ENCODE data around the gene HEY2. TPM values are rescaled to one million over a fixed set of nuclear protein-coding genes. Genes with fewer than 3 reads are reported as not detected.
"Not testable (repeated sequence)": the region's sequence is repeated elsewhere in the genome, so short reads cannot be mapped to it uniquely, and the experiment has no call there.

The HEY2 gene
- total RNA-seq, 1 experiment from 2014 or later: 6.6 TPM

- H3K4me1 ChIP-seq (ENCODE audit: insufficient read depth, low read length): no peaks in the 10 kb centered on the region; the same call in 1 of the 2 replicates
- no peak overlapping the region for H2BK5ac ChIP-seq (ENCODE audit: insufficient read length, low read length)
- H3K18ac ChIP-seq (ENCODE audit: insufficient read length, low read depth, low read length): no peak overlapping the region
- H2AFZ ChIP-seq (ENCODE audit: low read length): no peak overlapping the region
- H4K91ac ChIP-seq (ENCODE audit: insufficient read length, low read depth, low read length): no peak overlapping the region
- no peaks in the 10 kb centered on the region for H3K79me1 ChIP-seq (ENCODE audit: insufficient read depth, low read depth, low read length, poor library complexity, severe bottlenecking)
- H3K14ac ChIP-seq (ENCODE audit: insufficient read depth, low read length): no peak overlapping the region
- no peak for TF ChIP-seq CTCF (conservative IDR thresholded peaks at IDR 0.05)
- peak overlapping the region; percentile 36 for H3K4me2 ChIP-seq (ENCODE audit: insufficient read depth, insufficient read length, low read length)
- no peak overlapping the region for H2BK120ac ChIP-seq (ENCODE audit: low read depth, low read length, poor library complexity, severe bottlenecking)
- no CpG with 5 or more reads among the region's 1 CpG for WGBS (ENCODE audit: extremely low coverage, insufficient read length, low lambda C conversion rate)
- Mint-ChIP-seq H3K9me3 (peaks cover 0 to 19% of the 10 kb centered on the region in 2 experiments; a peak in 4 of 5 replicates), H3K36me3 (ENCODE audit: insufficient read depth in 1 of 3, low read depth in 3 of 3) (peaks cover 11 to 83% (median 44%) of the 10 kb centered on the region in 3 experiments; a peak in 6 of 7 replicates), H3K4me3 (peak overlapping the region; percentile 42 to 55; a peak in 3 of 5 replicates), H3K27ac (peak overlapping the region; percentile 80 to 97 (median 93)), H3K27me3 (ENCODE audit: low read depth) (no peaks in the 10 kb centered on the region), H3K4me1 (peaks cover 33 to 44% of the 10 kb centered on the region in 2 experiments)
- H2BK20ac ChIP-seq (ENCODE audit: low read depth, low read length, poor library complexity, severe bottlenecking): no peak overlapping the region
- H3K56ac ChIP-seq (ENCODE audit: insufficient read length, low read depth, low read length): no peak overlapping the region
- no peak overlapping the region for H2BK12ac ChIP-seq (ENCODE audit: insufficient read length, low read depth, low read length)
- no peak overlapping the region for H4K8ac ChIP-seq (replicated peaks; ENCODE audit: insufficient read length, low read depth, low read length)
- H2AK5ac ChIP-seq (ENCODE audit: insufficient read length, low read length): no peak overlapping the region
- H3K9ac ChIP-seq (ENCODE audit: extremely low read depth, insufficient read length, low read length): no peak overlapping the region
- peak overlapping the region; percentile 65 for H3K27ac ChIP-seq (ENCODE audit: insufficient read length, low read depth, low read length)
- no peak overlapping the region for H3K4ac ChIP-seq (ENCODE audit: low read depth, low read length)
- H3K79me2 ChIP-seq (ENCODE audit: insufficient read depth, low read length): peaks cover 2% of the 10 kb centered on the region; the same call in 1 of the 2 replicates
- DNase-seq: no peak
- H3T11ph ChIP-seq (ENCODE audit: low read length): no peak overlapping the region
- H3K27me3 ChIP-seq (ENCODE audit: insufficient read depth, low read length): no peaks in the 10 kb centered on the region
- H4K20me1 ChIP-seq (ENCODE audit: control insufficient read depth, insufficient read depth, insufficient read length): no peaks in the 10 kb centered on the region
- H4K5ac ChIP-seq (ENCODE audit: insufficient read length, low read depth, low read length): no peak overlapping the region
- no peak overlapping the region for H2BK15ac ChIP-seq (ENCODE audit: low read depth, low read length)
- no peak overlapping the region for H3K23ac ChIP-seq (ENCODE audit: insufficient read length, low read depth, low read length)
- peaks cover under 1% of the 10 kb centered on the region for H3K9me3 ChIP-seq (ENCODE audit: control insufficient read depth, low read depth, low read length)
- peaks cover 2% of the 10 kb centered on the region for H3K23me2 ChIP-seq (ENCODE audit: insufficient read length, low read depth, low read length, poor library complexity, severe bottlenecking)
Measured at GRCh38 chr6:125701354-125701668, 48.1 kb upstream of the HEY2 start.

- H3K4me1 ChIP-seq (ENCODE audit: insufficient read depth, low read length); H3K79me2 ChIP-seq (ENCODE audit: insufficient read depth, low read length); H2AK5ac ChIP-seq (ENCODE audit: insufficient read length, low read length); H2BK15ac ChIP-seq (ENCODE audit: low read depth, low read length); H3K56ac ChIP-seq (ENCODE audit: insufficient read length, low read depth, low read length); H3K4ac ChIP-seq (ENCODE audit: low read depth, low read length); DNase-seq; H3K27ac ChIP-seq (ENCODE audit: insufficient read length, low read depth, low read length); H2BK5ac ChIP-seq (ENCODE audit: insufficient read length, low read length); H3K18ac ChIP-seq (ENCODE audit: insufficient read length, low read depth, low read length); H3K14ac ChIP-seq (ENCODE audit: insufficient read depth, low read length); H3K9me3 ChIP-seq (ENCODE audit: control insufficient read depth, low read depth, low read length); H2AFZ ChIP-seq (ENCODE audit: low read length); H3T11ph ChIP-seq (ENCODE audit: low read length); H3K27me3 Mint-ChIP-seq (ENCODE audit: low read depth); H4K8ac ChIP-seq (replicated peaks; ENCODE audit: insufficient read length, low read depth, low read length); H3K9ac ChIP-seq (ENCODE audit: extremely low read depth, insufficient read length, low read length); H4K5ac ChIP-seq (ENCODE audit: insufficient read length, low read depth, low read length); H3K4me2 ChIP-seq (ENCODE audit: insufficient read depth, insufficient read length, low read length); H4K20me1 ChIP-seq (ENCODE audit: control insufficient read depth, insufficient read depth, insufficient read length); H3K79me1 ChIP-seq (ENCODE audit: insufficient read depth, low read depth, low read length, poor library complexity, severe bottlenecking); H4K91ac ChIP-seq (ENCODE audit: insufficient read length, low read depth, low read length); H3K23me2 ChIP-seq (ENCODE audit: insufficient read length, low read depth, low read length, poor library complexity, severe bottlenecking); H2BK120ac ChIP-seq (ENCODE audit: low read depth, low read length, poor library complexity, severe bottlenecking); H3K23ac ChIP-seq (ENCODE audit: insufficient read length, low read depth, low read length); H2BK20ac ChIP-seq (ENCODE audit: low read depth, low read length, poor library complexity, severe bottlenecking); H3K27me3 ChIP-seq (ENCODE audit: insufficient read depth, low read length); H2BK12ac ChIP-seq (ENCODE audit: insufficient read length, low read depth, low read length): not testable (repeated sequence)
- H3K4me3 Mint-ChIP-seq: peak overlapping the region; percentile 72 to 81; a peak in 4 of 5 replicates
- peaks cover 4 to 14% of the 10 kb centered on the region in 2 experiments; a peak in 3 of 5 replicates for H3K9me3 Mint-ChIP-seq
- WGBS (ENCODE audit: extremely low coverage, insufficient read length, low lambda C conversion rate): no CpG with 5 or more reads among the region's 5 CpGs
- H3K36me3 Mint-ChIP-seq (ENCODE audit: insufficient read depth in 1 of 3, low read depth in 3 of 3): peaks cover 13 to 65% (median 36%) of the 10 kb centered on the region in 3 experiments; a peak in 6 of 7 replicates
- peak overlapping the region in 1 of 3 experiments; percentile 76; a peak in 2 of 7 replicates for H3K27ac Mint-ChIP-seq
- H3K4me1 Mint-ChIP-seq: peaks cover 51 to 62% of the 10 kb centered on the region in 2 experiments
Measured at GRCh38 chr6:125703882-125704281, 45.5 kb upstream of the HEY2 start.

Data from H9 (cell line).